CD4-positive, alpha-beta T cell treated with Interleukin-1 beta for 1 hour (primary cell): ENCODE measurements around the gene SYT6.
A peak's percentile ranks its signal among the peaks of the same experiment; 100 is the strongest.
"Not testable (repeated sequence)": the region's sequence is repeated elsewhere in the genome, so short reads cannot be mapped to it uniquely, and the experiment has no call there.

Experiments
- DNase-seq, 2 donors: peaks; one replicate each; pipeline ENCODE4 v3.0.0-alpha.2; 2020 to 2022

The SYT6 gene

DNA sequence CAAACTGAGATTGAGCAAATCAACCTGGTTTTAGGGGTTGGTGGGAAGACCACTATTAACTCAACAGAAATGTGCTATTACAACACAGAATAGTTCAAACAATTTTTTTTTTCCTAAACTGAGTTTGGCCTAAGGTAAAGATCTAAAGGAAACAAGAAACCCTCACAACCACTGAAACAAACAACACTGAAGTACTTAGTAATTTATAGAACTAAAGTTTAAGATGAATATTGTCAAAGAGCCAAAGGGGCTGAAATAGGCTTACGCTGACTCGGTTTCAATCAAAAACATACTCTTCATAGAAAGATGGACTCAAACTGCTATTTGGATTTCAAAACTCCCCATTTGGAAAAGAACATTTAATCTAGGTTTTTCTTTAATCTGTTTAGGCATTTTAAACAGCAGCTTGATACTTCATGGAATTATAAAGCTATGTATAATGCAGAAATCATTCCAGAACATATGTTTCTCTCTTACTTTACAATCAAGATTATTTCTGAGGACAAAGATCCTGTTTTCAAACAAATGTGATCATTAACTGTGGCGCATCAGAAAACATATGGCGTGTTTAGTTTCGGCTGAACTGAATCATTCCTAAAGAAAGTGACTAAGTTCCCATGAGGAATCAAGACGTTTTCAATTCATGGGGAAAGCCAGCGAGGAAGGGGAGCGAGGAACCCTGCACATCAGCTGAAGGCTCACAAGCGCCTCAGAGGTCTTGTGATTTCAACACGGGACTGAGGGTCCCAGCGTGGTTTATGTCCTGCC is 62.7 kb downstream of the SYT6 start:
- DNase-seq = no peak

DNA sequence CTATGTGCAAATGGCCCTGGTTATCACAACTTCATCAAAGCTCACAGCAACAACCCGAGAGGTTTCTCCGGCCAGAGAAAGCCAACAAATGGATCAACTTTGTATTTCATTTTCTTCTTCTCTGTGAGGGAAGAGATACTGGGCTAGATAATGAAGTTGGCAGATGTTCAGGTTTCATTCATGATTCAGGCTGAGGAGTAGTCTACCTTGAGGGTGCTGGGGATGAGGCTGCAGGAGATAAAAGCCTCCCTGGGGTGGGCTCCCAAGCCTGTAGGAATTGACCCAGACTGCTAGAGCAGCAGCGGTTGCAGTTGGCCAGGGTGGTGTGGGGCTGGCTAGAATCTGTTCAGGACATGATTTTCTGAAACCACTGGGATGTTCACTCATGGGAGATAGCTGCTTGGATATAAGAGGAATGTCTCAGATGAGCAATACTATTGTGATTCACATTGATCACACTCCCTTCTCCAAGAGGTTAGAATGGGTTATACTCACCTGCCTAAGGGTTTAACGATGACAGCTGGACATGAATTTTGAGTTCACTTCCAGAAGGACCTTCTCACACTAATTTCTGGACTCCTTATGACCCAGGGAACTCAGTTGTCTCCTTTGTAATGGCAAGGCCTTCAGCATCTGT is 64.0 kb downstream of the SYT6 start:
- no peak for DNase-seq

DNA sequence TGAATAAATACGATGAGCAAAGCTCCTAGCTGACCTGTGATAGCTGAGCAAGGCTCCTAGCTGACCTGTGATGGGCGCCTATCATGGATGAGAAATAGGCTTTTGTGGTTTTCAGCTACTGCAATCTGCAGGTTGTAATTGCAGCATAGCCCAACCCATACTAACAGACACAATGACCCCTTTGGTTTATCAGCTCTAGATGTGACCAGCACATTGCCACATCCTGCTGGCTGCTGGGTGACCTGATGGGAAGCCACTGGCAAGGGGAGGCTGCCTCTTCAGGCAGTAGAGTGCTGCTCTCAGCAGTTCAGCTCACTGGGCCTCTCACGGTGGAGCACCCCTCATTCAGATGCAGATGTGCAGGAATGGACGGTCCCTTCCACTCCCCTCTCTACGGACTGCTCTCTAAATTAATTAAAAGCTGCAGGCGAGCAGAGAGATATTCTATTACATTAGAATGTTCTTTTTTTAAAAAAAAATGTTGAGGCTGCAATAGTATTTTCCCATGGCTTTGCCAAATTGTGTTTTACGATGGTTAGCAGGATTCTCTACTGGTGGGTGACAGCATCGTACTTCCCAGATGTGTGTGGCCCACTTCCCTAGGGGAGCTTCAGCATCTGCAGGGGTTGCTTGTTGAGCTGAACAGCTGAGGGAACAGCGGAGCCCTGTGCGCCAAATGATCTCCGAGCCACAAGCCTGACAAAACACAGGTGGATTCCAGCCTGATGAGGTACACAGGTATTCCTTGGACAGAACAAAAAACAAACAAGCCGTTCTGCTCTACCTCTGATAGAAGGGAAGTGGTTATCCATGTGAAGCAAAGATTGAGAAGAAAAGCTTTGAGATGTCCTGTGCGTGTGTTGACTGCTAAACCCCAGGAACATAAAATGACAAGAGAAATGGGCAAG is 65.0 kb downstream of the SYT6 start:
- no peak for DNase-seq

- no peak for DNase-seq
Observed at GRCh38 chr1:114087495-114087894, 66.2 kb downstream of the SYT6 start.

GRCh38 chr1:114086601-114087368 is 66.9 kb downstream of the SYT6 start:
- no peak for DNase-seq

GRCh38 chr1:114082867-114083585 is 70.6 kb downstream of the SYT6 start:
- DNase-seq = no peak

GRCh38 chr1:114082304-114082630 is 71.4 kb downstream of the SYT6 start:
- no peak for DNase-seq

DNA sequence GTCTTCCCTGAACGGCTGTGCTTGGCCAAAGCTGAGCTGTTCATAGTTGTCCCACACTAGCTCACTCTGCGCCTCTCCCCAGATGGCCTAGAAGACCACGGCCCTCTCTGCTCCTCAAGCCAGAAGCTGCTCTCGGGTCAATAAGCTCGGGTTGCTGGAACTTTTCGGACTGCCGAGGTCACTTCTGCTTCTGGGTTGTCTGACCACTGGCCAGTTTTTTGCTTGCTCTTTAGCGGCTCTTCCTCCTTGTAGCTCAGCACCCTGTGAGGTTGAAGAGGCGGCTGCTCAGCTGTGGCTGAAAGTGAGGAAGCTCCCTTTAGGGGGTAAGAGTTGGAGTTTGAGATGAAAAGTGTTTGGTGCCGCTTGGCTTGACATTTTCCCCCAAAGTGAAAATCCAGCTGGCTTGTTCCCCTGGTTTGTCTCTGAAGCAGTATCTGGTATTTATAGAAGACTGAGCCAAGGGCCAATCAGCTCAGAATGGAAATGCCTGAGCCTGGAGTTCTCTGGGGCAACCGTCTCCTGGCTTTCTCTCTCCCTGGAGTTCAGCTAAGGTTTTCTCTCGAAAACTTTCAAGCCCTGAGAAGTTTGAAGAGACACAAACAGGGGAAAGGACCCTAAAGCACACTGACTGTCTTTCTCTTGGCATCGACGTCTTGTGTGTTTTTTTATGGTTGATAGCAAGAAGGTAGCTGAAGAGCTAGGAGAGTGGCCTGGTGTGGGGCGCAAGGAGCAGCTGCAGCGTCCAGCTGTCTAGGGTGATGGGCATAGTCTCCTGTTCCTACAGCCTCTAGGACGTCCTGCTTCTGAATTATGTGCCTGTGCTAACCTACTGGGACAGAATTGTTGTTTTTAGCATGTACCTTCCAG is 72.0 kb downstream of the SYT6 start:
- peak in 1 of 2 donors; percentile 13 for DNase-seq

GRCh38 chr1:114080511-114081436 is 72.9 kb downstream of the SYT6 start:
- DNase-seq = no peak

DNA sequence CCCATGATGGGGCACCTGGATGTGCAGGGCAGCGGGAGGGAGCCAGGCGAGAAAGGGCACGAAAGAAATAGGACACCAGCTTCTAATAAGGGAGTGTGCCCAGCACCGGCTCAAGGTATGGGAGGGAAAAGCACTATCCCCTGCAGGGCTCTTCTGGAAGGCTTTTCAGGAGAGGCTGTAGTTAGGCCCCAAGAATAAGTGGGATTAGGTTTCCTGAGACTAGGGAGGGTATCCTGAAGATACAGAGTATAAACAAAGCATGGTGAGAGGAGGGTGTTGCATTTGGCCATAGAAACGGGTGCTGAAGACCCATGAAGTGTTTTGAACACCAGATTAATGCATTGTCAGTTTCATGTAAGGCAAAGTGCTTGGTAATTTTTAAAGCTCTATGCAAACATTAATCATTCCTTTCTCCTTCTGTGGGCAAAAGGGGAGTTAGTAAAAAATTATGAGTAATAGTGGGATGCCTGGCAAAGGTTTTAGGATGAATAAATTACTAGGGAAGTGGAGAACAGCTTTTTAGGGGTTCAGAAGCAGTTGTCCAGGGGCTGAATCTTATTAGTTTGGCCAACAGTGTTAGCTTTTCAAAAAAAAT is 74.0 kb downstream of the SYT6 start:
- DNase-seq = no peak

DNA sequence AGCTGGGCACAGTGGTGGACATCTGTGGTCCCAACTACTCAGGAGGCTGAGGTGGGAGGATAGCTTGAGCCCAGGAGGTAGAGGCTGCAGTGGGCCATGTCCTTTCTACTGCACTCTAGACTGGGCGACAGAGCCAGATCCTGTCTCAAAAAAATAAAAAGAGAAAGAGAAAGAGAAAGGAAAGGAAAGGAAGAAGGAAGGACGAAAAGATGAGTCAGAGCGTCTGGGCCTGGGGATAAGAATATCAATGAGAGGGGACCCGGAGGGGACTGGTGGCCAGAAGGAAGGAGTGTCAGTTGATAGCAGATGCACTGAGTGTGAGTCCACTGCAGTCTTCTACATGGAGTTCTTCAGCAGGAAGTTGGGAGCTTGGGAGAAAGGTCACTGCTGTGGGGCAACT is 75.6 kb downstream of the SYT6 start:
- DNase-seq = no peak

- DNase-seq = no peak
Observed at GRCh38 chr1:114077188-114077587, 76.5 kb downstream of the SYT6 start.

DNA sequence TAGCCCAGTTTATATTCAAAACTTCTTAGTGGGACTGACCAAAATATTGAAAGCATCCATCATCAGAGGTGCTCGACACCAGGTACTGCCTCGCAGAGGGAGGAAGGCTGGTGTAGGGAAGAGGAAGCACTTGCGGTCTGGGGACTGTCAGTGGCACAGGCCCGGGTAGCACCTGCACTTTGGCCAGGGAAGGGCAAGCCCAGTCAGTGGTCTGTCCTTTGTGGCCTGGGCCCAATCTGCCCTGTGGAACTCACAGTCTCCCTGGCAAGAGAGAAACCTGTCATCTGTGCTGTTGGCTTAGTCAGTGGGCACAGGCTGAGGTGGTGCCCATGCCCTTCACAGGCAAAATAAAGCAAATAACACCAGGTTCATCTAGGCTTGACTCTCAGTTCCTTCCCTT is 77.4 kb downstream of the SYT6 start:
- DNase-seq = no peak

DNA sequence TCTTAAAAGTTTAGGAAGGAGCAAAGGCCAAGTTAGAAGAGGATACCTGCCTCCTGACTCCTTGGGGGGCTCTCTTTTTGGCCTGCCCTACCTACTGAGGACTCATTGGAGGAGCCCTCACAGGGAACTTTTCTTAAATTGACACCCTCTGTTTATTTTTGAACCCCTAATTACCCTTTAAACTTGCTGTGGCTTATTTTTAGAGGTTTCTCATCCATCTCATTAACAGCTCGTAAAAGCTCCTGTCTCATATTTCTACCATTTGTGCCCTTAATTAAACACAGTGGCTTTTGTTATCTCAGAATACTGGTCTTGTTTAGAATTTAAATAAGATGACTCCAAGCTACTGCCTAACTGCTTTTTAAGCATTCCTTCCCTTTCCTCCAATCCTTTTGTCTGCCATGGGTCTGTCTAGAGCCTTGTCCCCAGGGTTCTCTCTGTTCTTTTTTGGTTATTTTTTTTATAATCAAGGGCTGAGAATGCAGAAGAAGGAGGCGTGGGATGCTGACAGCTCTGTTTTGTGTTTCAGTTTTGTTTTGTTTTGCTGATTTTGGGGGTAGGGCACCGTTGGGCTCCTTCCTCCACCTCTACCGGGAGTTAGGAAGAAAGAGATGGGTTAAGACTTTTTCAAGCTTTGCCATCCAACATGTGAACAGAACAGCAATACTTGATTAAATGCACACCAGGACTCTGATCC is 78.0 kb downstream of the SYT6 start:
- no peak for DNase-seq

GRCh38 chr1:114075105-114075504 is 78.6 kb downstream of the SYT6 start:
- DNase-seq = no peak

DNA sequence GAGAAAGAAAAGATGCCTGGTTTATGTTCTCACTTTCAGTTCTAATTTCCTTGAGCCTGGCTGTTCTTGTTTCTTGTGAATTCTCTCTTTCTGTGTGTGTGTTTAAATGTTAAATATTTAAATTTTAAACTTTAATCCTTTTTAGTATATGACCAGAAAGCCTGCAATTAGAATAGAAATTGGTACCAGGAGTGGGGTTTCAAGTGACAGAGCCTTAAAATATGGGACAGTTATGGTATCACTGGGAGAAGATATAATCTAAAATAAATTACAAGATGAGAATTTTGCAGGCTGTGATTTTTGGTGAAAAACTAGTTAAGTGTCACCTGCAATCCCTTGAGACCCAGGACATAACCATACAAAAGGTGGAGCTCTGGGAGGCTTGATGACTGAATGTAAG is 81.4 kb downstream of the SYT6 start:
- no peak for DNase-seq

- DNase-seq = not testable (repeated sequence)
Observed at GRCh38 chr1:114069762-114070161, 83.9 kb downstream of the SYT6 start.

- DNase-seq = not testable (repeated sequence)
Observed at GRCh38 chr1:114068684-114069083, 85.0 kb downstream of the SYT6 start.

GRCh38 chr1:114065671-114066070 is 88.0 kb downstream of the SYT6 start:
- not testable (repeated sequence) for DNase-seq
